CD4-positive, alpha-beta T cell (primary cell): ENCODE results near the gene GSE1. TPM values are rescaled to one million over a fixed set of nuclear protein-coding genes. Genes with fewer than 3 reads are reported as not detected.

ENCODE experiments used
- ATAC-seq: fragments of 200-7000 bp; cut with Tn5 transposase; one replicate; pipeline ENCODE4 v1.10.0; 2022; ENCODE audit warnings: mild to moderate bottlenecking; ENCODE audit not compliant: poor library complexity
- CTCF ChIA-PET: fragments of 350-600 bp; sonication (Branson Sonifier 250); formaldehyde crosslinking; loops from one replicate; lab custom pipeline; 2021; ENCODE audit warnings: antibody characterized with exemption, inconsistent platforms; lab: Charles Lee
- POLR2A ChIA-PET: fragments of 350-600 bp; sonication (Branson Sonifier 250); formaldehyde crosslinking; loops from one replicate; lab custom pipeline; 2021; ENCODE audit warnings: antibody characterized with exemption, inconsistent platforms; lab: Charles Lee
- DNase-seq, 14 experiments: peaks; one replicate each; pipeline ENCODE4 v3.0.0-alpha.2; 2013 to 2020; ENCODE audit warnings: mixed read lengths in 2 of 14
- H3K27ac ChIP-seq, 2 donors: one replicate each; pipeline versions ENCODE4 v1.5.1 to v1.7.0; 2013; ENCODE audit warnings: low read length in 2 of 2, low read depth in 1 of 2, mild to moderate bottlenecking in 1 of 2
- H3K27me3 ChIP-seq, 2 experiments: 1 replicate in 1 of 2; 2 replicates in 1 of 2; pipeline versions ENCODE4 v1.6.1 to v1.7.0; 2013; ENCODE audit warnings: low read length in 2 of 2, control low read depth in 1 of 2, mild to moderate bottlenecking in 1 of 2, moderate library complexity in 1 of 2; ENCODE audit not compliant: insufficient read depth in 2 of 2, control insufficient read depth in 1 of 2
- H3K36me3 ChIP-seq: one replicate; pipeline ENCODE4 v1.6.1; 2013; ENCODE audit warnings: low read length, control low read depth; ENCODE audit not compliant: insufficient read depth
- H3K4me1 ChIP-seq: one replicate; pipeline ENCODE4 v1.6.1; 2013; ENCODE audit warnings: low read length, control low read depth; ENCODE audit not compliant: insufficient read depth
- H3K4me3 ChIP-seq: one replicate; pipeline ENCODE4 v1.5.1; 2013; ENCODE audit warnings: mild to moderate bottlenecking, low read length, moderate library complexity
- H3K9me3 ChIP-seq, 2 experiments: 1 replicate in 1 of 2; 2 replicates in 1 of 2; pipeline versions ENCODE4 v1.6.1 to v1.7.0; 2013; ENCODE audit warnings: low read length in 2 of 2, mild to moderate bottlenecking in 2 of 2, control low read depth in 1 of 2, moderate library complexity in 1 of 2; ENCODE audit not compliant: control insufficient read depth in 1 of 2, insufficient read depth in 1 of 2
- H3K27ac Mint-ChIP-seq: one replicate; pipeline ENCODE4 v1.8.0; 2020; ENCODE audit warnings: mixed read lengths
- H3K27me3 Mint-ChIP-seq: one replicate; pipeline ENCODE4 v1.8.0; 2021; ENCODE audit warnings: mixed read lengths
- H3K36me3 Mint-ChIP-seq: one replicate; pipeline ENCODE4 v1.8.0; 2021; ENCODE audit warnings: low read depth, mixed read lengths
- H3K4me1 Mint-ChIP-seq: one replicate; pipeline ENCODE4 v1.8.0; 2021; ENCODE audit warnings: low read depth, mixed read lengths
- H3K4me3 Mint-ChIP-seq: one replicate; pipeline ENCODE4 v1.8.0; 2020; ENCODE audit warnings: mild to moderate bottlenecking, mixed read lengths
- H3K9me3 Mint-ChIP-seq: one replicate; pipeline ENCODE4 v1.8.0; 2020; ENCODE audit warnings: mixed read lengths
- CTCF ChIP-seq: fragments of 200-600 bp; IDR thresholded peaks from one replicate; pipeline ENCODE4 v1.8.0; 2022; ENCODE audit warnings: antibody characterized with exemption, mild to moderate bottlenecking
- intact Hi-C, 2 experiments: fragments of 100-400 bp; cut with DNase I in 1 of 2; cut with micrococcal nuclease in 1 of 2; formaldehyde crosslinking; loops; one replicate each; pipeline versions ENCODE4 v1.15.1 to v1.9.0; 2023 to 2025; cut with DNase I, micrococcal nuclease
- total RNA-seq, 174 experiments: library from RNA in 2 of 174; stranded (reverse) in 2 of 174; gene quantifications; one replicate each; pipeline ENCODE4 v1.2.3 and lab custom pipeline; 2021 to 2026

GSE1 gene
- total RNA-seq, 2 experiments from 2014 or later: 11.7 to 13.7 TPM

- Mint-ChIP-seq H3K36me3 (peaks cover 27% of the 10 kb centered on the region), H3K27me3 (no peaks in the 10 kb centered on the region), H3K4me1 (peaks cover 8% of the 10 kb centered on the region), H3K27ac (no peak overlapping the region), H3K4me3 (no peak overlapping the region), H3K9me3 (no peaks in the 10 kb centered on the region)
- ATAC-seq: no peak
- ChIA-PET POLR2A (interaction anchor here (0.6 kb wide), 1 partner anchor 52 kb away, joined by 3 read pairs; no protein-coding TSS in a partner anchor), CTCF (no interaction called here)
- Histone ChIP-seq H3K27ac (no peak overlapping the region), H3K9me3 (no peaks in the 10 kb centered on the region), H3K36me3 (peaks cover 51% of the 10 kb centered on the region), H3K4me3 (no peak overlapping the region), H3K4me1 (peaks cover 13% of the 10 kb centered on the region), H3K27me3 (no peaks in the 10 kb centered on the region)
- intact Hi-C loops: loop anchor here in 1 of 2 experiments (5.0 kb wide), 1 partner anchor 81 kb away; no protein-coding TSS in a partner anchor
- no peak for TF ChIP-seq CTCF
- DNase-seq: no peak
Measured at GRCh38 chr16:85676466-85676865, 63.3 kb downstream of the GSE1 start.

- Mint-ChIP-seq H3K27me3 (no peaks in the 10 kb centered on the region), H3K9me3 (no peaks in the 10 kb centered on the region), H3K27ac (no peak overlapping the region), H3K4me3 (no peak overlapping the region), H3K36me3 (peaks cover 23% of the 10 kb centered on the region), H3K4me1 (peaks cover 8% of the 10 kb centered on the region)
- CTCF ChIA-PET: no interaction called here
- no peaks in the 10 kb centered on the region for H3K9me3 ChIP-seq
- no peak overlapping the region for H3K27ac ChIP-seq
- no peak for ATAC-seq
- peaks cover 13% of the 10 kb centered on the region for H3K4me1 ChIP-seq
- POLR2A ChIA-PET: interaction anchor here (0.6 kb wide), 1 partner anchor 60 kb away, joined by 3 read pairs; no protein-coding TSS in a partner anchor
- H3K4me3 ChIP-seq: no peak overlapping the region
- peaks cover 41% of the 10 kb centered on the region for H3K36me3 ChIP-seq
- no peak for DNase-seq
- no peak for TF ChIP-seq CTCF
- H3K27me3 ChIP-seq: no peaks in the 10 kb centered on the region
- intact Hi-C loops: loop anchor here in 1 of 2 experiments (5.0 kb wide), 1 partner anchor 80 kb away; no protein-coding TSS in a partner anchor
Measured at GRCh38 chr16:85677383-85677967, 64.4 kb downstream of the GSE1 start.

GRCh38 chr16:85678016-85678415, 64.9 kb downstream of the GSE1 start:
- Histone ChIP-seq H3K27me3 (no peaks in the 10 kb centered on the region), H3K36me3 (peaks cover 36% of the 10 kb centered on the region), H3K4me3 (no peak overlapping the region), H3K27ac (no peak overlapping the region), H3K4me1 (peaks cover 13% of the 10 kb centered on the region), H3K9me3 (no peaks in the 10 kb centered on the region)
- H3K9me3 Mint-ChIP-seq: no peaks in the 10 kb centered on the region
- H3K27ac Mint-ChIP-seq: no peak overlapping the region
- no peak overlapping the region for H3K4me3 Mint-ChIP-seq
- no peak for ATAC-seq
- CTCF ChIA-PET: interaction anchor here (0.8 kb wide), 1 partner anchor 62 kb away, joined by 3 read pairs; no protein-coding TSS in a partner anchor
- DNase-seq: no peak
- H3K27me3 Mint-ChIP-seq: no peaks in the 10 kb centered on the region
- intact Hi-C loops: loop anchor here in 1 of 2 experiments (5.0 kb wide), 1 partner anchor 79 kb away; no protein-coding TSS in a partner anchor
- peaks cover 18% of the 10 kb centered on the region for H3K36me3 Mint-ChIP-seq
- POLR2A ChIA-PET: no interaction called here
- H3K4me1 Mint-ChIP-seq: peaks cover 8% of the 10 kb centered on the region
- no peak for TF ChIP-seq CTCF
